Activated T-helper 17 cell treated with anti-CD3 and anti-CD28 coated beads, Interleukin-2, amount 50 U/mL, for 72 hours (primary cell): Measurements from ENCODE around the gene ABCB8. TPM values are rescaled to one million over a fixed set of nuclear protein-coding genes. Genes with fewer than 3 reads are reported as not detected.
A peak's percentile ranks its signal among the peaks of the same experiment; 100 is the strongest.

Experiments
- ATAC-seq: fragments of 150-1000 bp; cut with Tn5 transposase; replicated peaks from 2 replicates; pipeline ENCODE4 v1.10.0; 2021; ENCODE audit warnings: mild to moderate bottlenecking, moderate library complexity
- H3K27ac Mint-ChIP-seq: one replicate; pipeline ENCODE4 v1.8.0; 2022; ENCODE audit warnings: mixed read lengths
- H3K27me3 Mint-ChIP-seq: one replicate; pipeline ENCODE4 v1.8.0; 2022; ENCODE audit warnings: mixed read lengths
- H3K36me3 Mint-ChIP-seq: one replicate; pipeline ENCODE4 v1.8.0; 2022; ENCODE audit warnings: low read depth, mild to moderate bottlenecking, mixed read lengths
- H3K4me1 Mint-ChIP-seq: one replicate; pipeline ENCODE4 v1.8.0; 2022; ENCODE audit warnings: mixed read lengths
- H3K4me3 Mint-ChIP-seq: one replicate; pipeline ENCODE4 v1.8.0; 2022; ENCODE audit warnings: mild to moderate bottlenecking, mixed read lengths
- H3K9me3 Mint-ChIP-seq: one replicate; pipeline ENCODE4 v1.8.0; 2022; ENCODE audit warnings: mixed read lengths
- total RNA-seq, 2 donors: library from RNA; stranded (reverse); gene quantifications; one replicate each; pipeline ENCODE4 v1.2.3, GENCODE V29; 2022

The ABCB8 gene
- total RNA-seq, 2 donors from 2014 or later: 36.4 to 52.0 TPM

DNA sequence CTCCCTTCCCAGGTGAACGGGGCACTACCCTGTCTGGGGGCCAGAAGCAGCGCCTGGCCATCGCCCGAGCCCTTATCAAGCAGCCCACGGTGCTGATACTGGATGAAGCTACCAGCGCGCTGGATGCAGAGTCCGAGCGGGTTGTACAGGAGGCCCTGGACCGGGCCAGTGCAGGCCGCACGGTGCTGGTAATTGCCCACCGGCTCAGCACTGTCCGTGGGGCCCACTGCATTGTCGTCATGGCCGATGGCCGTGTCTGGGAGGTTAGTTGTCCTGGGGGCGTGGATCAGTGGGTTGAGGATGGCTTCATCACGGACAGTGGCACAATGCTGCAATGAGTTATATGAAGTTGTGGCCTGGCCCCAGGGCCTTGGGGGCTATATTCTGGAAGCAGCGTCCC, 15.7 kb downstream of the ABCB8 start:
- Mint-ChIP-seq H3K27me3 (no peaks in the 10 kb centered on the region), H3K4me1 (peaks cover 10% of the 10 kb centered on the region), H3K4me3 (no peak overlapping the region), H3K9me3 (no peaks in the 10 kb centered on the region), H3K27ac (no peak overlapping the region), H3K36me3 (peaks cover 12% of the 10 kb centered on the region)
- ATAC-seq: no peak

GRCh38 chr7:151045262-151045661, 17.0 kb downstream of the ABCB8 start:
- Mint-ChIP-seq H3K9me3 (no peaks in the 10 kb centered on the region), H3K4me1 (no peaks in the 10 kb centered on the region), H3K4me3 (no peak overlapping the region), H3K27me3 (no peaks in the 10 kb centered on the region), H3K27ac (no peak overlapping the region), H3K36me3 (peaks cover 8% of the 10 kb centered on the region)
- no peak for ATAC-seq

DNA sequence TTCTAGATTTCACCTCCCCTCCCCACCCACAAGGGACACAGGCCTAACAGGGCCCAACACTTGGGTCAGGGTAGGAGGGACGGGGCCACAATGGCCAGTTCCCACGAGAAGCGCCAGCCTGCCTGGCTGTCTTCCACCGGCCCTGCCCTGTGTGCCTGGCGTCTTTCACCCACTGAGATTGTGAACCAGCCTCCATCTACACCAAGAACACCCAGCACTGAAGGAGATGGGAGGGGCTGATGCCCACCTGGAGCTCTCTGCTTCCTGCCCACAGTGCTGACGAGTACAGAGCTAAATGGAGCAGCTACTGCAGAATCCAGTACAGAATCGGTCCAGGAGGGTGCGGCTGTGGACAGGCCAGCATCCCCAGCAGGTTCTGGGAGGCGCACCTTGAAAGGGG, 17.7 kb downstream of the ABCB8 start:
- no peak overlapping the region for H3K27ac Mint-ChIP-seq
- no peaks in the 10 kb centered on the region for H3K27me3 Mint-ChIP-seq
- H3K36me3 Mint-ChIP-seq: peaks cover 8% of the 10 kb centered on the region
- H3K4me3 Mint-ChIP-seq: no peak overlapping the region
- H3K9me3 Mint-ChIP-seq: no peaks in the 10 kb centered on the region
- no peak for ATAC-seq
- no peaks in the 10 kb centered on the region for H3K4me1 Mint-ChIP-seq

DNA sequence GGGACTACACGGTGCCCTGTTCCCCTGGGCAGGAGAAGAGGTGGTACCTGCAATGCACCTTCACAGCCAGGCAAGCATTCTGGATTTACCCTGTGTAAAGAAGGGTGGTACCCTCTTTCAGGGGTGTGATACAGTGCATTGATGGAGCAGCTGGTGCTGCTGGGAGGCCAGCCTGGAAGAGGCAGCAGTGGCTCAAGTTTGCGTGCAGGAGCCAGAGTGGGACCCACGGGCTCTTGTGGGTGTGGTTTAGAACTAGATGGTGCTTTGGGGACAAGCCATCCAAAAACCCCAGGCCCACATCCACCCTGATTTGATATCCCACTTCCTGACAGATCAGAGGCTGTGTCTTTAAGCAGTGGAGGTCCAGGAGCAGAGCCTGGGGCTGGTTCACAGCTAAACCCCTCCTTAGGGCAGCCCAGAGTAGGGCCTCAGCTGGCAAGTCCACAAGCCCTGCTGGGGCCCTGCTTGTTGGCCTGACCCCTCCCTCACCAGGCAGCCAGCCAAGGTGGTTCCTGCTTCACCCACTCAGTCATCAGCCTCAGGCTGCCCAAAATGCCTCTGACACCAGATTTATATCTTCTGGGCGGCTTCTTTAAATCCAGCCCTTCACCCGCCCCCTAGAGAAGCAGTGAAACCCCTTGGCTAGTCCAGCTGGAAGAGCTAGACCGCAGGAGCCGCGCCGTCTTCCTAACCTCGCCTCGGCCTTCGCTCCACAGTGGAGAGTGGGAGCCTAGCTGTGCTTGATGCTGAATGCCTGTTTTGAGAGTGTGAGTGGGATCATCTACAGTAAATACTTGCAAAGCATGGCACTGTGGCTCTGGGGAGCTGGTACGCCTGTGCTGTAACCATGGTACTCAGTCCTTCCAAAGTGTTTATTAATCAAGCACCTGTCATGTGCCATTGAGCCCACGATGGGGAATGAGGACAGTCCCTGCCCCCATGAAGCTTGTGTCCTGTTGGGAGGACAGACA, 18.6 kb downstream of the ABCB8 start:
- H3K27me3 Mint-ChIP-seq: no peaks in the 10 kb centered on the region
- H3K27ac Mint-ChIP-seq: no peak overlapping the region
- H3K4me3 Mint-ChIP-seq: no peak overlapping the region
- H3K4me1 Mint-ChIP-seq: no peaks in the 10 kb centered on the region
- no peaks in the 10 kb centered on the region for H3K9me3 Mint-ChIP-seq
- ATAC-seq: no peak
- peaks cover 8% of the 10 kb centered on the region for H3K36me3 Mint-ChIP-seq

DNA sequence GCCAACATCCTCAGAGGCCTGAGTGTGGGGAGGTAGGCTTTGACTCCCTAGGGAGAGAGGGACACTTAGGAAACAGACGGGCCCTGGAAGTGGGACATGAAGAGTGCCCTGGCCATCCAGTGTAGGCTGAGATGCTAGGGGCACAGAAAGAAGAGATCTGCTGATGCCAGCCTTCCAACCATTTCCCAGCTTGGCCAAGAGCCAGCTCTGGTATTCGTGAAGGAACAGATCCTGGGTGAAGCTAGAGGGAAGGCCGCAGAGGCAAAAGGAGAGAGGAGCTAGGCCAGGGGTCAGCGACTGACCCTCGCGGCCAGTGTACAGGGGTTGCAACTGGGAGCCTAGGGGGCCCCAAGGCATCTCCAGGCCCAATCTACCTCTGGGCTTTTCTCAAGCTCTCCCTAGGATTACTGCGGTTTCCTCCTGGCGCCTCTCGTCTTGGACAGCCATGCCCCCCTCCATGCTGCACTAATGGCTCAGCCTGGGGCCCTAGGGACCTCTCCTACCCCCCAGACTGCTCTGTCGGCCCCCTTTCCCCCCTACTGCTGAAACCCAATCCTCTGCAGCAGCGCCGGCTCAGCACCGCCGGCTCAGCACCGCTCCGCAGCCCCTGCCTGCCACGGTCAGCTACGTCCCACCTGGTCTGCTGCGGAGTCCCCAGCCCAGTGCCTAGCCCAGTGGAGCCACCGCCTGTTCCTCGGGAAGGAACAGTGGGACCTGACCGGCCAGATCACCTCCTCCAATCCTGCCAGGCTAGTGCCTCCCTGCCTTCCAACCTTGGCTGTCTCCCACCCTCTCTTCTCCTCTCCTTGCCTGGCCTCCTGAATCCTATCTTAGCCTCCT, 19.9 kb downstream of the ABCB8 start, which contains the start of gene ASIC3:
TSS of gene ASIC3 (plus strand) at position 556 of the 840 bp plus-strand sequence. CDS start 355 bp downstream, outside the sequence.
- Mint-ChIP-seq H3K27me3 (no peaks in the 10 kb centered on the region), H3K4me3 (no peak within 1 kb of the TSS), H3K36me3 (peaks cover 8% of the 10 kb centered on the region), H3K27ac (no peak within 1 kb of the TSS), H3K4me1 (no peaks in the 10 kb centered on the region), H3K9me3 (no peaks in the 10 kb centered on the region)
- no peak for ATAC-seq

DNA sequence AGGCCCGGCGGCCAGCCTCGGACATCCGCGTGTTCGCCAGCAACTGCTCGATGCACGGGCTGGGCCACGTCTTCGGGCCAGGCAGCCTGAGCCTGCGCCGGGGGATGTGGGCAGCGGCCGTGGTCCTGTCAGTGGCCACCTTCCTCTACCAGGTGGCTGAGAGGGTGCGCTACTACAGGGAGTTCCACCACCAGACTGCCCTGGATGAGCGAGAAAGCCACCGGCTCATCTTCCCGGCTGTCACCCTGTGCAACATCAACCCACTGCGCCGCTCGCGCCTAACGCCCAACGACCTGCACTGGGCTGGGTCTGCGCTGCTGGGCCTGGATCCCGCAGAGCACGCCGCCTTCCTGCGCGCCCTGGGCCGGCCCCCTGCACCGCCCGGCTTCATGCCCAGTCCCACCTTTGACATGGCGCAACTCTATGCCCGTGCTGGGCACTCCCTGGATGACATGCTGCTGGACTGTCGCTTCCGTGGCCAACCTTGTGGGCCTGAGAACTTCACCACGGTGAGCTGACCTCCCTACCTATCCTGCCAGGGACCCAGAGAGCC, 20.7 kb downstream of the ABCB8 start:
- Mint-ChIP-seq H3K4me3 (no peak overlapping the region), H3K27ac (no peak overlapping the region), H3K4me1 (no peaks in the 10 kb centered on the region), H3K36me3 (peaks cover 6% of the 10 kb centered on the region), H3K9me3 (no peaks in the 10 kb centered on the region), H3K27me3 (no peaks in the 10 kb centered on the region)
- ATAC-seq: no peak

- peaks cover 3% of the 10 kb centered on the region for H3K4me1 Mint-ChIP-seq
- H3K9me3 Mint-ChIP-seq: no peaks in the 10 kb centered on the region
- no peak overlapping the region for H3K4me3 Mint-ChIP-seq
- H3K36me3 Mint-ChIP-seq: no peaks in the 10 kb centered on the region
- peak; percentile 67 for ATAC-seq
- H3K27me3 Mint-ChIP-seq: no peaks in the 10 kb centered on the region
- no peak overlapping the region for H3K27ac Mint-ChIP-seq
Observed at GRCh38 chr7:151051108-151051507, 22.9 kb downstream of the ABCB8 start.

- H3K27ac Mint-ChIP-seq: no peak overlapping the region
- H3K4me1 Mint-ChIP-seq: peaks cover 13% of the 10 kb centered on the region
- H3K9me3 Mint-ChIP-seq: no peaks in the 10 kb centered on the region
- ATAC-seq: no peak
- H3K4me3 Mint-ChIP-seq: no peak overlapping the region
- H3K27me3 Mint-ChIP-seq: no peaks in the 10 kb centered on the region
- no peaks in the 10 kb centered on the region for H3K36me3 Mint-ChIP-seq
Observed at GRCh38 chr7:151053096-151053495, 24.8 kb downstream of the ABCB8 start.

- Mint-ChIP-seq H3K27ac (no peak overlapping the region), H3K4me3 (no peak overlapping the region), H3K36me3 (no peaks in the 10 kb centered on the region), H3K27me3 (no peaks in the 10 kb centered on the region), H3K4me1 (peaks cover 13% of the 10 kb centered on the region), H3K9me3 (no peaks in the 10 kb centered on the region)
- ATAC-seq: no peak
Observed at GRCh38 chr7:151053751-151054150, 25.5 kb downstream of the ABCB8 start.

DNA sequence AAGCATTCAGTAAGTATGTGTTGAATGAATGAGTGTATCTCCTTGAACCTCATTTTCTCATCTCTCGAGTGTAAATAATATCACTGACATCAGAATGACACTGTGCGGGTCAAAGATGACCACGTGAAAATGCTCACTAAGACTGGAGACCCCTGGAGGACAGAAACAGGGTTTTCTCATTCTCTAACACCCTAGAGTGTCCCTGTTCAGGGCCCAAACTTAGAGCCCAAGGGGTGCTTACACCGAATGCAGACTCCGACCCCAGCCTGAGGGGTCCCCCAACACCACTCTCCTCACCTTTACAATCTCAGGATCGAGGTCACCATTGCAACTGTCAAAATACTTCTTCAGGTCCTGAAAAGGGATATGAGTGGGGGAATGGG, 28.0 kb downstream of the ABCB8 start:
- H3K36me3 Mint-ChIP-seq: peaks cover 1% of the 10 kb centered on the region
- ATAC-seq: no peak
- peak overlapping the region; percentile 95 for H3K4me3 Mint-ChIP-seq
- H3K9me3 Mint-ChIP-seq: no peaks in the 10 kb centered on the region
- no peak overlapping the region for H3K27ac Mint-ChIP-seq
- no peaks in the 10 kb centered on the region for H3K27me3 Mint-ChIP-seq
- H3K4me1 Mint-ChIP-seq: peaks cover 19% of the 10 kb centered on the region

DNA sequence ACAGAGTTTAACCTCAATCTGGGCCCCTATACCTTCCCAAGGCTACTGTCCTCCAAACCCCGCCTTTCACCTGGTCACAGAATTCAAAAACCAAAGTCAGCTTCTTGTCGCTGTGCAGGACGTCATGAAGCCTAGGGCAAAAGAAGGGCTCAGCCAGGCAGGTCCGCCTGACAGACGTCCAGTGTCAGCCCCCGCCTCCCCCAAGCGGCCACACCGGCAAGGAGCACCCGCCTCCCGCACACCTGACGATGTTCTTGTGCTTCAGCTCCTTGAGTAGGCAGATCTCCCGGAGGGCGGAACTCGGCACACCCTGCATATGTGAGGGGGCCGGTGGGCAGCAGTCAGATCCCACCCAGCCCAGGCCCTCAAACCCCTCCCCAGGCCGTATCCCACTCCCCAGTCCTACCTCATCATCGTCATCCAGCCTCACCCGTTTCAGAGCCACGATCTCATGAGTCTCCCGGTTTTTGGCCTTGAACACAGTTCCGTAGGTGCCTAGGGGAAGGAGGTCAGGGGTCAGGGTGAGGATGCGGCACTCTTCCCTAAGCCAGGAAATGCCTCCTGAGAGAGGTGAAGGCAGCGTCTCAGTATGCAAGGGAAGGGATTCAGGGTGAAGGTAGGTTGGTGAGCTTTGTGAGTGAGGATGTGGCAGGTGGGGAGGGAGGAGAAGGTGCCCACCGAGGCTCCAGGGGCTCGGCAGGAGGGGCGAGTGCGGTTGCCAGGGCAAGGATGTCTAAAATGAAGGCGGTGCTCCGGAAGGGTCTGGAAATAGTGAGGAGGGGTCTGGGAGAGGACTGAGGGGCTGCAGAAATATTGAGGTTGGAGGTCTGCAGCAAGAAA, 28.6 kb downstream of the ABCB8 start:
- Mint-ChIP-seq H3K4me3 (peak overlapping the region; percentile 95), H3K4me1 (peaks cover 25% of the 10 kb centered on the region), H3K27ac (peak overlapping the region; percentile 95), H3K9me3 (no peaks in the 10 kb centered on the region), H3K27me3 (no peaks in the 10 kb centered on the region), H3K36me3 (peaks cover 7% of the 10 kb centered on the region)
- ATAC-seq: no peak

DNA sequence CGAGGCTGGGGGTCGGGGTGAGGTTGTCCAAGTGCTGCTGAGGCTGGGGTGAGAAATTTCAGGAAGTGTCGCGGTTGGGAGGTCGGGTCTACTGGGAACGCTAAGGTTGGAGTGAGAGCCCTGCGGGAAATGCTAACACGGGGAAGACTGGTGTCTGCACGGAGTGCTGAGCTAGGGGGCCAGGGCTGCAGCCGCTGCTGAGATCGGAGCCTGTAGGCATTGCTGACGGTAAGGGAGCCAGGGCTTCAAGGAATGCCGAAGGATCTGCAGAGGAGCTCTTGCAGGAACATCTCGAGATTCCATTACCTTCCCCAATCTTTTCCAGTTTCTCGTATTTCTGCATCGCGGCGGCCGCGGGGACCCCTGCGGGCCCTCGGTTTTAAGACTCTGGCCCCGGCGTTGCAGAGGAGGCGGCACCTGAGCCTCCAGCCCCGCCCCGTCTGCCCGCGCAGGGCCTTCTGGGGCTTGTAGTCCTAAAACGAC, 29.3 kb downstream of the ABCB8 start, which contains the start of gene CDK5:
TSS of gene CDK5 (minus strand) at position 392 of the 483 bp plus-strand sequence. CDS start at position 343, 49 bp downstream.
- H3K9me3 Mint-ChIP-seq: no peaks in the 10 kb centered on the region
- no peaks in the 10 kb centered on the region for H3K27me3 Mint-ChIP-seq
- H3K27ac Mint-ChIP-seq: peak within 1 kb of the TSS; percentile 95
- peak within 1 kb of the TSS; percentile 95 for H3K4me3 Mint-ChIP-seq
- ATAC-seq: peak; percentile 4
- H3K36me3 Mint-ChIP-seq: peaks cover 9% of the 10 kb centered on the region
- H3K4me1 Mint-ChIP-seq: peaks cover 25% of the 10 kb centered on the region

DNA sequence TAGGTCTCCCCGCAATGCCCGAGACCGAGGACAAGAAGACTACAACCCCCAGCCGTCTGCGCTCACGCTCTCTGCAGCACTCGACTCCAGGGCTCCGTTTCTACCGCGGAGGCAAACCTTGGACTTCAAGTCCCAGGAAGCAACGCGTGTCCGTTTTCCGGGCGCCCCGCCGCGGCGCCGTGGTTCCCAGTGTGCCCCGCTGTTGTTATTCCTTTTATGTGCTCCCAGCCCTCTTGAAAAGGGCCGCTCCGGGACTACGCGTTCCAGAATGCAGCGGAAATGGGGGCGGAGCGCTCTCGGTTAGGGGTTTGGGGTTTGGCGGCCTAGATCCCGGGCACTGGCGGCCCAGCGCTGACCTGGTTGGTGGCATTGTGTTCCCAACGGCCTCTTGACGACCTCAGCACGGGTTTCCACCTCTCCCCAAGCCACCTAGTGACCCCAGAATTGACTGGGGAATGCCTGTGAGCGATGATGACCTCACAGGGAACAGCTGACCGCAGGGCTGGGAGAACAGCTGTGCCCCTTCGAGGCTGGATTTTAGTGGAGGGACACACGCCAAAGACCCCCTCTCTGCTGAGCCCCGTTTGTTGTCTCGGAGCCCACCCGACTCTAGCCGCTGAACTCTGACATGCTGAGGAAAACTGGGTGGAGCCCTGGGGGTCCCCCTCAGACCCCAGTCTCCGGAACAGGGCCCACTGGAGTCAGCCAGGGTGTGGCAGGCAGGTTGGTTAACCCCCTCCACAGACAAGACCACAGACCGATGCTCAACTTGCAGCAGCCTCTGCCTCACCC, 29.9 kb downstream of the ABCB8 start:
- no peaks in the 10 kb centered on the region for H3K9me3 Mint-ChIP-seq
- peak; percentile 95 for ATAC-seq
- H3K4me1 Mint-ChIP-seq: peaks cover 25% of the 10 kb centered on the region
- peak overlapping the region; percentile 95 for H3K27ac Mint-ChIP-seq
- peak overlapping the region; percentile 95 for H3K4me3 Mint-ChIP-seq
- H3K27me3 Mint-ChIP-seq: no peaks in the 10 kb centered on the region
- H3K36me3 Mint-ChIP-seq: peaks cover 10% of the 10 kb centered on the region
